Trophoblast cell (in vitro differentiated cells and primary cell): ENCODE measurements around the gene CDPF1.

Source experiments
- DNase-seq, 2 donors: peaks; one replicate each; pipeline ENCODE4 v3.0.0-alpha.2; 2016
- H2AFZ ChIP-seq: 2 replicates; pipeline ENCODE4 v1.6.1; 2013; ENCODE audit warnings: low read length, moderate library complexity, mild to moderate bottlenecking; ENCODE audit not compliant: insufficient read depth, poor library complexity
- H2AK5ac ChIP-seq: 2 replicates; pipeline ENCODE4 v1.6.1; 2013; ENCODE audit warnings: mild to moderate bottlenecking, low read length
- H2BK120ac ChIP-seq: 2 replicates; pipeline ENCODE4 v1.6.1; 2013; ENCODE audit warnings: low read length, mild to moderate bottlenecking, moderate library complexity; ENCODE audit not compliant: insufficient read depth, poor library complexity
- H2BK12ac ChIP-seq: 2 replicates; pipeline ENCODE4 v1.6.1; 2013; ENCODE audit warnings: mild to moderate bottlenecking, low read length, moderate library complexity
- H2BK5ac ChIP-seq: 2 replicates; pipeline ENCODE4 v1.6.1; 2013; ENCODE audit warnings: low read length, low read depth, moderate library complexity, mild to moderate bottlenecking; ENCODE audit not compliant: poor library complexity
- H3K14ac ChIP-seq: 2 replicates; pipeline ENCODE4 v1.6.1; 2013; ENCODE audit warnings: mild to moderate bottlenecking, low read length
- H3K18ac ChIP-seq: 2 replicates; pipeline ENCODE4 v1.6.1; 2013; ENCODE audit warnings: mild to moderate bottlenecking, low read length
- H3K23ac ChIP-seq: 2 replicates; pipeline ENCODE4 v1.6.1; 2013; ENCODE audit warnings: low read length
- H3K27ac ChIP-seq: 2 replicates; pipeline ENCODE4 v1.5.1; 2013; ENCODE audit warnings: low read depth, mild to moderate bottlenecking, inconsistent platforms, low read length, moderate library complexity
- H3K27me3 ChIP-seq: 2 replicates; pipeline ENCODE4 v1.6.1; 2013; ENCODE audit warnings: inconsistent platforms, mild to moderate bottlenecking, low read length, moderate library complexity; ENCODE audit not compliant: insufficient read depth
- H3K36me3 ChIP-seq, 2 experiments: 1 replicate in 1 of 2; 2 replicates in 1 of 2; pipeline ENCODE4 v1.6.1; 2013; ENCODE audit warnings: low read length in 2 of 2, mild to moderate bottlenecking in 2 of 2, moderate library complexity in 1 of 2; ENCODE audit not compliant: insufficient read depth in 2 of 2, control insufficient read depth in 1 of 2
- H3K4ac ChIP-seq: 2 replicates; pipeline ENCODE4 v1.6.1; 2013; ENCODE audit warnings: low read depth, mild to moderate bottlenecking, low read length, moderate library complexity
- H3K4me1 ChIP-seq, 2 experiments: 1 replicate in 1 of 2; 2 replicates in 1 of 2; pipeline ENCODE4 v1.6.1; 2013; ENCODE audit warnings: low read length in 2 of 2, mild to moderate bottlenecking in 2 of 2, moderate library complexity in 1 of 2; ENCODE audit not compliant: insufficient read depth in 2 of 2, control insufficient read depth in 1 of 2
- H3K4me2 ChIP-seq: 2 replicates; pipeline ENCODE4 v1.6.1; 2013; ENCODE audit warnings: inconsistent platforms, mild to moderate bottlenecking, low read length, moderate library complexity
- H3K4me3 ChIP-seq: 2 replicates; pipeline ENCODE4 v1.5.1; 2013; ENCODE audit warnings: mild to moderate bottlenecking, low read depth, low read length, inconsistent platforms
- H3K79me1 ChIP-seq: one replicate; pipeline ENCODE4 v1.6.1; 2013; ENCODE audit warnings: low read length
- H3K79me2 ChIP-seq: 2 replicates; pipeline ENCODE4 v1.6.1; 2013; ENCODE audit warnings: low read length, mild to moderate bottlenecking; ENCODE audit not compliant: control insufficient read depth, insufficient read depth, poor library complexity
- H3K9ac ChIP-seq: 2 replicates; pipeline ENCODE4 v1.6.1; 2013; ENCODE audit warnings: mild to moderate bottlenecking, low read length
- H3K9me3 ChIP-seq: 2 replicates; pipeline ENCODE4 v1.6.1; 2013; ENCODE audit warnings: low read depth, mild to moderate bottlenecking, control low read depth, inconsistent platforms, low read length; ENCODE audit not compliant: insufficient read depth
- H4K12ac ChIP-seq: 2 replicates; pipeline ENCODE4 v1.6.1; 2013; ENCODE audit warnings: low read depth, mild to moderate bottlenecking, low read length, moderate library complexity
- H4K8ac ChIP-seq: 2 replicates; pipeline ENCODE4 v1.6.1; 2013; ENCODE audit warnings: low read depth, mild to moderate bottlenecking, low read length, moderate library complexity
- H4K91ac ChIP-seq: one replicate; pipeline ENCODE4 v1.6.1; 2013; ENCODE audit warnings: low read depth, mild to moderate bottlenecking, low read length, moderate library complexity
- WGBS: extraction: QIAGEN DNeasy Blood & Tissue Kit; methylation state at CpG from one replicate; pipeline ENCODE4 v1.1.7; 2013; ENCODE audit warnings: missing lambda C conversion rate; ENCODE audit not compliant: insufficient read length, insufficient coverage; ENCODE audit errors: extremely low coverage; 5-methylcytosine and 5-hydroxymethylcytosine counted together

CDPF1 gene

GRCh38 chr22:46260038-46260437 lies 9.9 kb upstream of the CDPF1 start:
- Histone ChIP-seq H3K79me1 (no peaks in the 10 kb centered on the region), H3K27ac (no peak overlapping the region), H2BK12ac (no peak overlapping the region), H2AK5ac (no peak overlapping the region), H3K36me3 (no peaks in the 10 kb centered on the region), H3K9me3 (peaks cover 17% of the 10 kb centered on the region), H3K79me2 (no peaks in the 10 kb centered on the region), H2BK120ac (no peak overlapping the region), H4K91ac (no peak overlapping the region), H4K12ac (no peak overlapping the region), H3K4me2 (no peak overlapping the region), H2BK5ac (no peak overlapping the region), H3K9ac (no peak overlapping the region), H4K8ac (no peak overlapping the region), H3K4ac (no peak overlapping the region), H3K18ac (no peak overlapping the region), H3K14ac (no peak overlapping the region), H3K4me1 (peaks cover 2 to 6% of the 10 kb centered on the region in 2 experiments), H3K4me3 (no peak overlapping the region), H3K23ac (no peak overlapping the region), H2AFZ (no peak overlapping the region), H3K27me3 (peaks cover 22% of the 10 kb centered on the region)
- WGBS = no CpG with 5 or more reads among the region's 6 CpGs
- DNase-seq = no peak

- H2BK5ac ChIP-seq = no peak overlapping the region
- H2AFZ ChIP-seq = no peak overlapping the region
- no peak overlapping the region for H3K27ac ChIP-seq
- no peak overlapping the region for H2AK5ac ChIP-seq
- H3K79me2 ChIP-seq = no peaks in the 10 kb centered on the region
- H3K27me3 ChIP-seq = peaks cover 22% of the 10 kb centered on the region
- H4K8ac ChIP-seq = no peak overlapping the region
- no peak overlapping the region for H2BK12ac ChIP-seq
- H3K23ac ChIP-seq = no peak overlapping the region
- H3K14ac ChIP-seq = no peak overlapping the region
- no peaks in the 10 kb centered on the region for H3K79me1 ChIP-seq
- H3K4me3 ChIP-seq = no peak overlapping the region
- no peak overlapping the region for H3K4ac ChIP-seq
- peaks cover 2 to 6% of the 10 kb centered on the region in 2 experiments for H3K4me1 ChIP-seq
- peaks cover 16% of the 10 kb centered on the region for H3K9me3 ChIP-seq
- H4K12ac ChIP-seq = no peak overlapping the region
- H3K36me3 ChIP-seq = no peaks in the 10 kb centered on the region
- H3K18ac ChIP-seq = no peak overlapping the region
- no peak overlapping the region for H3K4me2 ChIP-seq
- H2BK120ac ChIP-seq = no peak overlapping the region
- no CpG with 5 or more reads among the region's 12 CpGs for WGBS
- H4K91ac ChIP-seq = no peak overlapping the region
- H3K9ac ChIP-seq = no peak overlapping the region
- DNase-seq = no peak
Observed at GRCh38 chr22:46259374-46259773, 9.3 kb upstream of the CDPF1 start.

- no peak overlapping the region for H2BK5ac ChIP-seq
- no peak overlapping the region for H3K18ac ChIP-seq
- no peak overlapping the region for H3K14ac ChIP-seq
- H3K36me3 ChIP-seq = no peaks in the 10 kb centered on the region
- no peak overlapping the region for H2AFZ ChIP-seq
- H3K23ac ChIP-seq = no peak overlapping the region
- H2BK12ac ChIP-seq = no peak overlapping the region
- no peak for DNase-seq
- no peaks in the 10 kb centered on the region for H3K79me1 ChIP-seq
- no peak overlapping the region for H3K27ac ChIP-seq
- H4K91ac ChIP-seq = no peak overlapping the region
- no peak overlapping the region for H2AK5ac ChIP-seq
- H4K12ac ChIP-seq = no peak overlapping the region
- H3K4me3 ChIP-seq = no peak overlapping the region
- WGBS = no CpG with 5 or more reads among the region's 8 CpGs
- peaks cover 2% of the 10 kb centered on the region for H3K27me3 ChIP-seq
- no peaks in the 10 kb centered on the region for H3K79me2 ChIP-seq
- peaks cover 4% of the 10 kb centered on the region for H3K9me3 ChIP-seq
- no peak overlapping the region for H3K4me2 ChIP-seq
- no peak overlapping the region for H3K9ac ChIP-seq
- no peak overlapping the region for H3K4ac ChIP-seq
- no peaks in the 10 kb centered on the region for H3K4me1 ChIP-seq
- H4K8ac ChIP-seq = no peak overlapping the region
- no peak overlapping the region for H2BK120ac ChIP-seq
Observed at GRCh38 chr22:46256358-46256958, 6.4 kb upstream of the CDPF1 start.

GRCh38 chr22:46251816-46252380 lies 1.8 kb upstream of the CDPF1 start:
- no peak overlapping the region for H2BK12ac ChIP-seq
- H3K79me2 ChIP-seq = peaks cover 9% of the 10 kb centered on the region
- H2BK120ac ChIP-seq = no peak overlapping the region
- H4K91ac ChIP-seq = no peak overlapping the region
- H3K79me1 ChIP-seq = peaks cover 10% of the 10 kb centered on the region
- no peak overlapping the region for H3K4me3 ChIP-seq
- no peak overlapping the region for H3K4me2 ChIP-seq
- no peak overlapping the region for H3K27ac ChIP-seq
- H2AK5ac ChIP-seq = no peak overlapping the region
- no peak overlapping the region for H3K18ac ChIP-seq
- H2AFZ ChIP-seq = no peak overlapping the region
- no peak overlapping the region for H3K23ac ChIP-seq
- no CpG with 5 or more reads among the region's 9 CpGs for WGBS
- H3K27me3 ChIP-seq = no peaks in the 10 kb centered on the region
- no peaks in the 10 kb centered on the region for H3K36me3 ChIP-seq
- H3K4me1 ChIP-seq = peaks cover 7 to 9% of the 10 kb centered on the region in 2 experiments
- H3K9ac ChIP-seq = no peak overlapping the region
- H4K8ac ChIP-seq = no peak overlapping the region
- peaks cover 1% of the 10 kb centered on the region for H3K9me3 ChIP-seq
- H3K4ac ChIP-seq = no peak overlapping the region
- H4K12ac ChIP-seq = no peak overlapping the region
- DNase-seq = no peak
- no peak overlapping the region for H3K14ac ChIP-seq
- H2BK5ac ChIP-seq = no peak overlapping the region
